ENCODE data around the gene PPP6R3. TPM values are rescaled to one million over a fixed set of nuclear protein-coding genes. Genes with fewer than 3 reads are reported as not detected.

PPP6R3 gene
- total and polyA plus RNA-seq, 2 of the 8 experiments (the other 6 are each of a cell fraction or from before 2014, with no cell fraction given) = 44.6 to 150 TPM

DNA sequence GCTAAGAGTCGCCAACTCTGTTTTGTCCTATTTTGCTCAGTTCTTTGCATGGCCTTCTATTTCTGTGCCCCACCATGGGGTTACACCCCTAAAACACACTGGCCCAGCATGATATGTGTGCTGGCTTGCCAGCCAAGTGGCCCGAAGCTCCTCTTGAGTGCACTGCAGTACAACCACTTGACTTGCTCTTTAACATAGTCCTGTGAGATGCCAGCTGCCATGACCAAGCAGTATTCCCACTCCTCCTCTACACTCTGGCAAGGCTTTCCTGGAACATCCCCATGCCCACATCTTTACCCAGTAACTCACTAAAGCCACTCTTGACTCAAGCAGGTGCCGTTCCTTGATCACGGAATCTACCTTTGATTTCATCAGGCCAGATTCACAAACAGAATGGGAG lies 120.9 kb downstream of the PPP6R3 start:
- no peak overlapping the region for H3K23ac ChIP-seq (ENCODE audit: insufficient read length)
- H4K20me1 ChIP-seq (replicated peaks in 1 of 2; ENCODE audit: control insufficient read depth in 1 of 2, insufficient read depth in 2 of 2, low read length in 2 of 2) = peaks cover 0 to 8% of the 10 kb centered on the region in 2 experiments
- H3K4me1 ChIP-seq (replicated peaks in 1 of 4; ENCODE audit: control insufficient read depth in 3 of 4, insufficient read depth in 4 of 4, low read length in 3 of 4) = no peaks in the 10 kb centered on the region
- peaks cover 5% of the 10 kb centered on the region; the same call in 1 of the 2 replicates for H3K79me1 ChIP-seq (ENCODE audit: low read depth, low read length)
- no peaks in the 10 kb centered on the region for H3K27me3 ChIP-seq (replicated peaks in 1 of 4; ENCODE audit: control insufficient read depth in 3 of 4, extremely low read depth in 1 of 4, insufficient read depth in 3 of 4, low read length in 3 of 4)
- FAIRE-seq (no peak), DNase-seq (ENCODE audit: low read depth in 1 of 2, low spot score in 2 of 2) (no peak)
- peaks cover 9 to 49% (median 33%) of the 10 kb centered on the region in 4 experiments for H3K36me3 ChIP-seq (ENCODE audit: control insufficient read depth in 2 of 4, insufficient read depth in 4 of 4, low read length in 3 of 4)
- no peak overlapping the region for H2BK5ac ChIP-seq (ENCODE audit: low read depth, low read length)
- no peak overlapping the region for H4K5ac ChIP-seq (ENCODE audit: insufficient read length, low read depth, low read length)
- no peak overlapping the region for H3K4me2 ChIP-seq (ENCODE audit: insufficient read depth in 1 of 2, low read depth in 2 of 2, low read length in 2 of 2)
- H3K79me2 ChIP-seq (ENCODE audit: control insufficient read depth in 1 of 2, insufficient read depth in 2 of 2, low read length in 2 of 2) = peaks cover 0 to 11% of the 10 kb centered on the region in 2 experiments; a peak in 2 of 4 replicates
- 90% methylated on average over 4 of the region's 4 CpGs; no CpG with 5 or more reads in 1 of the 2 experiments for WGBS, 2 experiments (ENCODE audit: extremely low coverage in 1 of 2, insufficient coverage in 1 of 2, insufficient read length in 1 of 2, insufficient replicate concordance in 2 of 2, low coverage in 1 of 2, low lambda C conversion rate in 2 of 2, missing lambda C conversion rate in 1 of 2)
- H2AFZ ChIP-seq (ENCODE audit: low read length) = no peak overlapping the region
- H2BK12ac ChIP-seq (ENCODE audit: low read depth, low read length) = no peak overlapping the region
- no peak for TF ChIP-seq EZH2 (IDR thresholded peaks at IDR 0.05; ENCODE audit: low read depth, low read length, severe bottlenecking)
- TF ChIP-seq, protein P1, sequence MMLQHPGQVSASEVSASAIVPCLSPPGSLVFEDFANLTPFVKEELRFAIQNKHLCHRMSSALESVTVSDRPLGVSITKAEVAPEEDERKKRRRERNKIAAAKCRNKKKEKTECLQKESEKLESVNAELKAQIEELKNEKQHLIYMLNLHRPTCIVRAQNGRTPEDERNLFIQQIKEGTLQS (IDR thresholded peaks at IDR 0.05; ENCODE audit: insufficient read depth, low read depth, low read length) = no peak
- TF ChIP-seq PHF8 (conservative IDR thresholded peaks at IDR 0.05; ENCODE audit: low read depth, low read length) = no peak
- TF ChIP-seq TEAD4 (IDR thresholded peaks at IDR 0.05; ENCODE audit: low read depth, low read length) = no peak
- no peak for TF ChIP-seq CBX8 (IDR thresholded peaks at IDR 0.05; ENCODE audit: borderline replicate concordance, low read depth, low read length)
- TF ChIP-seq KDM5A (IDR thresholded peaks at IDR 0.05; ENCODE audit: low read length) = no peak
- no peak for TF ChIP-seq GABPA (IDR thresholded peaks at IDR 0.05; ENCODE audit: borderline replicate concordance, insufficient read depth, low read length)
- TF ChIP-seq RFX5 (IDR thresholded peaks at IDR 0.05; ENCODE audit: borderline replicate concordance, low read depth, low read length) = no peak
- no peak overlapping the region for H4K91ac ChIP-seq (replicated peaks; ENCODE audit: insufficient read length, low read length)
- POLR2A ChIA-PET (ENCODE audit: partially characterized antibody) = no interaction called here
- H4K8ac ChIP-seq (ENCODE audit: extremely low read depth, insufficient read depth, low read length) = no peak overlapping the region
- no peak overlapping the region for H2AK5ac ChIP-seq (ENCODE audit: low read depth, low read length)
- H3K4me3 ChIP-seq (ENCODE audit: extremely low read depth in 1 of 4, insufficient read depth in 2 of 4, low read depth in 3 of 4, low read length in 4 of 4) = no peak overlapping the region
- H2BK120ac ChIP-seq (replicated peaks; ENCODE audit: low read depth, low read length) = no peak overlapping the region
- no peak overlapping the region for H3K27ac ChIP-seq (ENCODE audit: low read depth, low read length)
- no peak overlapping the region for H3K56ac ChIP-seq (replicated peaks; ENCODE audit: insufficient read length, low read depth, low read length)
- no peak overlapping the region for H2BK15ac ChIP-seq (ENCODE audit: low read length)
- no peaks in the 10 kb centered on the region for H3K9me3 ChIP-seq (ENCODE audit: insufficient read depth in 2 of 2, low read depth in 1 of 2, low read length in 1 of 2)
- H3K23me2 ChIP-seq (ENCODE audit: low read depth, low read length) = no peaks in the 10 kb centered on the region
- H3K18ac ChIP-seq (ENCODE audit: extremely low read depth, low read length) = no peak overlapping the region
- no peak overlapping the region for H3K14ac ChIP-seq (ENCODE audit: insufficient read length)
- H3K9ac ChIP-seq (replicated peaks in 1 of 4; ENCODE audit: extremely low read depth in 1 of 4, low read depth in 3 of 4, low read length in 3 of 4) = no peak overlapping the region
- H3K4ac ChIP-seq (replicated peaks; ENCODE audit: insufficient read length, low read depth, low read length) = no peak overlapping the region
- no peak overlapping the region for H2BK20ac ChIP-seq (ENCODE audit: low read length)
- CTCF ChIA-PET (ENCODE audit: partially characterized antibody) = interaction anchor here (4.0 kb wide), 1 partner anchor 10 kb away, joined by 28 read pairs; no protein-coding TSS in a partner anchor
